Astrocyte of the cerebellum (primary cell): ENCODE data around the gene ABCC1.
A peak's percentile ranks its signal among the peaks of the same experiment; 100 is the strongest.

Experiments used
- DNase-seq: peaks from one replicate; pipeline ENCODE4 v3.0.0-alpha.2; 2011; ENCODE audit warnings: low read depth
- H3K4me3 ChIP-seq: 2 replicates; pipeline ENCODE4 v1.5.1; 2011; ENCODE audit warnings: mild to moderate bottlenecking, low read depth, low read length, moderate library complexity
- CTCF ChIP-seq: IDR thresholded peaks from 2 replicates; pipeline ENCODE4 v1.5.1; 2012; ENCODE audit warnings: low read length, low read depth, moderate library complexity, mild to moderate bottlenecking; ENCODE audit errors: missing control alignments
- in situ Hi-C: cut with HindIII; loops from 2 replicates; pipeline ENCODE4 v1.10.0; 2017; ENCODE audit warnings: low sequenced_read_pairs

The ABCC1 gene

DNA sequence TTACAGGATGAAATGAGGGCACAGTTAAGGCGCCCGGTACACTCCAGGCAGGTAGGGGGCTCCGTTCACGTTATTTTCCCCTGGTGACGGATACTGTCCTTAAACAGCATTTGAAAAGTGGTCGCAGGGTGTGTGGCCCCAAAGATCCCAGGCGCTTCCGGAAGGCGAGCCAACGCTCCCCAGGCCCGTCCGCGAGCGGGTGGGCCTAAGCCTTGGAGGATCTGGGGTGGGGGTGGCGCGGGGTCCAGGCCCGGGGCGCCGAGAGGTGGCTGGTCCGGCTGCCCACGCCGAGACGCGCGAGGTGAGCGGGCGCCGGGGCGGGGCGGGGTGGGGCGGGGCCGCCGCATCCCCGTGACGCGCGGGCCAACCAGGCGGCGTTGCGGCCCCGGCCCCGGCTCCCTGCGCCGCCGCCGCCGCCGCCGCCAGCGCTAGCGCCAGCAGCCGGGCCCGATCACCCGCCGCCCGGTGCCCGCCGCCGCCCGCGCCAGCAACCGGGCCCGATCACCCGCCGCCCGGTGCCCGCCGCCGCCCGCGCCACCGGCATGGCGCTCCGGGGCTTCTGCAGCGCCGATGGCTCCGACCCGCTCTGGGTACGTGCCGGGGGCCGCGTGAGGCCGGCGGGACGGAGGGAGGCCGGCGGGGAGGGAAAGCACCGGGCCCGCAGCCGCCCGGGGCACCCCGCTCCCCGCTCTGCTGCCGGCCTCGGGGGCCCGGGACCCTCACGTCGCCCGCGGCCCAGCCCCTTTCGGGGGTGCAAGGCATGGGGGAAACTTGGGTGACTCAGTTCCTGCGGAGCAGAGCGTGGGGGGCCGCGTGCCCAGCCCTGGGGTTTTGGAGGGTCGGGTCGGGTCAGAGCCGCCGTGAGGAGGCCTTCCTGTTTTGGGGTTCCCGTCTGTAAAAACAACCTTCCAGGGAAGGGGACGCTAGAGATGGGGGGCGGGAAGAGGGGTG lies at the start of gene ABCC1:
Gene ABCC1 (plus strand): TSS at position 407 of the 951 bp plus-strand sequence. CDS start 136 bp downstream, at position 543.
- TF ChIP-seq CTCF = no peak
- in situ Hi-C loops = no loop called here
- peak within 1 kb of the TSS; percentile 86 for H3K4me3 ChIP-seq
- DNase-seq = no peak

- no peak for DNase-seq
- H3K4me3 ChIP-seq = no peak overlapping the region
- in situ Hi-C loops = no loop called here
- no peak for TF ChIP-seq CTCF
Measured at GRCh38 chr16:15900357-15900756, 49.1 kb upstream of the ABCC1 start.

DNA sequence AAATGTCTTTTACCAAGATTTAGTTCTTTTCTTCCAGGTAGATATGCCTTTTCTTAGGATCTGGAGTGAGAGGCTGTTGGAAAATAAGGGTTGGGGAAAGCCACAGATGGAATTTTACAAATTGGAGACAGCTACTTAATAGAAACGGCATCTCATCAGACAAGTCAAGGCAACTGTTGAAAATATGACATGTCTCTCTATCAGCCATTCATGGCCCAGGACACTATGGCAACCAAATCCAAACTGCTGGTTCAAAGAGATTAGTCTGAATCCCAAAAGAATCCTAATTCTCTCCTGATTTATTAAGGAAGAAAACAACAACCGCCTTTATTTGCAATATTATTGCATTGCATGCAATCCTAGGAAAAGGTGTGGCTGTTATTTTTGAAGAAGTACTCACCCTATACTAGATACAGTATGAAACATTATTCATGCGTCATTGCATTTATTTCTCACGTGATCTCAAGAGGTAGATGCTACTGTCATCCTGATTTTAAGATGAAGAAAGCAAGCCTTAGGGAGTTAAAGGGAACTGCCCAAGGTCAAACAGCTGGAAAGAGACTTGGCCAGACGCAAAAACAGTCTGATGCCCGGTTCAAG lies 48.4 kb upstream of the ABCC1 start:
- no peak for TF ChIP-seq CTCF
- in situ Hi-C loops = no loop called here
- no peak for DNase-seq
- H3K4me3 ChIP-seq = no peak overlapping the region

DNA sequence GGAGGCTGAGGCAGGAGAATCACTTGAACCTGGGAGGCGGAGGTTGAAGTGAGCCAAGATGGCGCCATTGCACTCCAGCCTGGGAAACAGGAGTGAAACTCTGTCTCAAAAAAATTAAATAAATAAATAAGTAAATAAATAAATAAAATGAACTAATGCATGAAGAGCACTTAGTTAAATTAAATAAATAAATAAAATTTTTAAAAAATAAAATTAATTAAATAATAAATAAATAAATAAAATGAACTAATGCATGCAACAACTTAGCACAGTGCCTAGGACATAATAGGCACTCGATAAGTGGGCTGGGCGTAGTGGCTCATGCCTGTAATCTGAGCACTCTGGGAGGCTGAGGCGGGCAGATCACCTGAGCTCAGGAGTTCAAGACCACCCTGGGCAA lies 45.5 kb upstream of the ABCC1 start:
- in situ Hi-C loops = no loop called here
- DNase-seq = no peak
- TF ChIP-seq CTCF = no peak
- no peak overlapping the region for H3K4me3 ChIP-seq

- in situ Hi-C loops = no loop called here
- TF ChIP-seq CTCF = no peak
- no peak overlapping the region for H3K4me3 ChIP-seq
- DNase-seq = no peak
Measured at GRCh38 chr16:15906439-15906838, 43.0 kb upstream of the ABCC1 start.

GRCh38 chr16:15907863-15908478 lies 41.4 kb upstream of the ABCC1 start:
- in situ Hi-C loops = no loop called here
- no peak for DNase-seq
- H3K4me3 ChIP-seq = no peak overlapping the region
- TF ChIP-seq CTCF = no peak
